ENCODE measurements around the gene SMYD3. TPM values are rescaled to one million over a fixed set of nuclear protein-coding genes. Genes with fewer than 3 reads are reported as not detected.

The SMYD3 gene
- total RNA-seq, 1 donor from 2014 or later: 35.4 TPM

- no peak for DNase-seq
- Mint-ChIP-seq H3K36me3 (ENCODE audit: unreplicated experiment) (no peaks in the 10 kb centered on the region), H3K9me3 (ENCODE audit: unreplicated experiment) (peaks cover 2% of the 10 kb centered on the region), H3K4me1 (ENCODE audit: low read depth, unreplicated experiment) (no peaks in the 10 kb centered on the region), H3K4me3 (ENCODE audit: unreplicated experiment) (no peak overlapping the region), H3K27ac (ENCODE audit: unreplicated experiment) (no peak overlapping the region), H3K27me3 (ENCODE audit: unreplicated experiment) (peaks cover 2% of the 10 kb centered on the region)
- no peak for TF ChIP-seq CTCF (IDR thresholded peaks at IDR 0.05; ENCODE audit: partially characterized antibody, unreplicated experiment)
These were observed 806.4 kb downstream of the SMYD3 start for GRCh38 chr1:245700631-245701030.

Other genes starting within 250 kb of the SMYD3 start
- gene TFB2M, start 59.0 kb upstream of the SMYD3 start, total RNA-seq (ENCODE audit: unreplicated experiment): 6.5 TPM
- gene CNST, start 59.2 kb upstream of the SMYD3 start, total RNA-seq (ENCODE audit: unreplicated experiment): 87.2 TPM
- 34.6 TPM for gene SCCPDH, start 217.1 kb upstream of the SMYD3 start, total RNA-seq (ENCODE audit: unreplicated experiment)